ENCODE measurements around the gene CD200.

The CD200 gene

DNA sequence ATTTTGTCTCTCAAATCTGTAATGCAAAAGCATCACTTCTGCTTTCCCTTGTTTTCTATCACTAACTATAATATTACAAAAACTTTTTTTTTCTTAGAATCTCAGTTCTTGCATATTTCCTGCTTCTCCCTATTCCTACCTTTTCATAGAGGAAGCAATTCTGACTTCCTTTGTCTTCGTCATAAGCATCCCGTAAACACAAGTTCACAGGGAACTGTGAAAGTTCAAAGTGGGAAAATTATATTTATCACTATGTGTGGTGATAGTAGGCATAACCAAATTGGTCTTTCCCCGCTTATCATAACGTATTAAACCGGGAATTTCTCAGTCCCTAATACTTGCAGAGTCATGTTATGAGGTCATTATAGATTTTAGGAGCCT is 22.3 kb downstream of the CD200 start:
- no peak overlapping the region for H3K4me3 ChIP-seq (ENCODE audit: low read depth in 1 of 2, low read length in 2 of 2)
- H3K9ac ChIP-seq (ENCODE audit: low read depth in 1 of 2, low read length in 2 of 2) = no peak overlapping the region
- no peak overlapping the region for H3K27ac ChIP-seq (ENCODE audit: low read depth, low read length)
- no peaks in the 10 kb centered on the region for H3K36me3 ChIP-seq (ENCODE audit: control insufficient read depth in 1 of 2, insufficient read depth in 2 of 2, low read length in 2 of 2)
- no peaks in the 10 kb centered on the region for H3K27me3 ChIP-seq (ENCODE audit: control insufficient read depth in 1 of 2, insufficient read depth in 2 of 2, low read length in 2 of 2)
- no peaks in the 10 kb centered on the region for H3K4me1 ChIP-seq (ENCODE audit: control insufficient read depth in 1 of 2, insufficient read depth in 2 of 2, low read length in 2 of 2)
- no peaks in the 10 kb centered on the region for H3K9me3 ChIP-seq (ENCODE audit: control insufficient read depth in 1 of 2, low read length in 2 of 2)

DNA sequence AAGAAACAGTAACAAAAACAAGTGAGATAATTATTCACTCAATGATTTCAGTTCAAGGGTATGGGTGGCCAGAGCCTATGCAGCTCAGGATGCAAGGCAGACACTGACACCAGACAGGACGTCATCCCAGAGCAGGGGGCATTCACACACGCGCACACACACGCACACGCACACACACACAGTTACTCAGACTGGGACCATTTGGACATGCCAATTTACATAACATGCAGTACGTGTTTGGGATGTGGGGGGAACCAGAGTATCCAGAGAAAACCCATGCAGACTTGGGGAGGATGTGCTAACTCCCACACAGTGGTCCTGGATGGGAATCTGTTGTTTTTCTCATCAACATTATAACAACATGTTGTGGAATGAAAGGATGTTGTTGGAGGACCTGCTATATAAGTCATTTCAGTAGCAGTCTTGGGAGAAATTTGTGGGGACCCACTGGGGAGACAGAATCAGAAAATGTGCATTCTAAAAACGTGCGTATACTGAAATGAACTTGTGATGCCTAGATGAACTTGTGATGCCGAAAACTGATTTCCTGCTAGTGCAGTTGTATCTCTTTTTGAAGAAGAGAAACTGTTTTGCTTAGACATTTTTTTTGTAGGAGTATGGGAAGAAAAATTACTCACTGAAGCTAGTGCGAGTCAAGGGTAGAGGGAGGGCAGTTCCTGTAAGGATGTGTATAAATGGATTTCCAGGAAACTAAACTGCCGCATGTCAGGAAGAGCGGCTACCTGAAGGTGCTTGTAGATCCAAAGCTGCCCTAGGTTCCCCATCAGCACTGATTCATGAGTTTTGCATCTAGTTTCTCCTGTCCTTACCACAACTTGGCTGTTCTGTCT is 25.2 kb downstream of the CD200 start:
- H3K36me3 ChIP-seq (ENCODE audit: control insufficient read depth in 1 of 2, insufficient read depth in 2 of 2, low read length in 2 of 2) = no peaks in the 10 kb centered on the region
- H3K4me1 ChIP-seq (ENCODE audit: control insufficient read depth in 1 of 2, insufficient read depth in 2 of 2, low read length in 2 of 2) = no peaks in the 10 kb centered on the region
- peak overlapping the region in 1 of 2 donors; percentile 14 for H3K4me3 ChIP-seq (ENCODE audit: low read depth in 1 of 2, low read length in 2 of 2)
- no peak overlapping the region for H3K27ac ChIP-seq (ENCODE audit: low read depth, low read length)
- H3K9me3 ChIP-seq (ENCODE audit: control insufficient read depth in 1 of 2, low read length in 2 of 2) = no peaks in the 10 kb centered on the region
- H3K9ac ChIP-seq (ENCODE audit: low read depth in 1 of 2, low read length in 2 of 2) = no peak overlapping the region
- no peaks in the 10 kb centered on the region for H3K27me3 ChIP-seq (ENCODE audit: control insufficient read depth in 1 of 2, insufficient read depth in 2 of 2, low read length in 2 of 2)

DNA sequence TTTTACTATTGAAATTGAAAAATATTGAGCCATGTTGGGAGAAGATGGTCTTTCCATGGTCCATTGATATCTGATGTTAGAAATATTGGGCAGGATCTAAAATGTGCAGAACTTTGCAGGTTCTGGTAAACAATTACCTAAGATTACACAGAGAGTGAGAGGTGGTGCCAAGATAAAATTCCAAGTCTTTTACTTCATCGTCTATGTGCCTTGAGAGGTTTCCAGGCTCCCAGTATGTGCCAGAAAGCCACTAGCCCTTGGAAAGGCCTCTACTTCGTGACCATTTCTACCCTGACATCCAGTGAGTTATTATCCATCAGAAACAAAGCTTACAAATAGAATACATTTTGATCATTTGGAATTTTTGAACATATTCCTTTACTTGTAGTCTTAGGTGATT is 27.6 kb downstream of the CD200 start:
- Histone ChIP-seq H3K36me3 (ENCODE audit: control insufficient read depth in 1 of 2, insufficient read depth in 2 of 2, low read length in 2 of 2) (no peaks in the 10 kb centered on the region), H3K9ac (ENCODE audit: low read depth in 1 of 2, low read length in 2 of 2) (no peak overlapping the region), H3K9me3 (ENCODE audit: control insufficient read depth in 1 of 2, low read length in 2 of 2) (no peaks in the 10 kb centered on the region), H3K4me3 (ENCODE audit: low read depth in 1 of 2, low read length in 2 of 2) (no peak overlapping the region), H3K27me3 (ENCODE audit: control insufficient read depth in 1 of 2, insufficient read depth in 2 of 2, low read length in 2 of 2) (no peaks in the 10 kb centered on the region), H3K27ac (ENCODE audit: low read depth, low read length) (no peak overlapping the region), H3K4me1 (ENCODE audit: control insufficient read depth in 1 of 2, insufficient read depth in 2 of 2, low read length in 2 of 2) (no peaks in the 10 kb centered on the region)

DNA sequence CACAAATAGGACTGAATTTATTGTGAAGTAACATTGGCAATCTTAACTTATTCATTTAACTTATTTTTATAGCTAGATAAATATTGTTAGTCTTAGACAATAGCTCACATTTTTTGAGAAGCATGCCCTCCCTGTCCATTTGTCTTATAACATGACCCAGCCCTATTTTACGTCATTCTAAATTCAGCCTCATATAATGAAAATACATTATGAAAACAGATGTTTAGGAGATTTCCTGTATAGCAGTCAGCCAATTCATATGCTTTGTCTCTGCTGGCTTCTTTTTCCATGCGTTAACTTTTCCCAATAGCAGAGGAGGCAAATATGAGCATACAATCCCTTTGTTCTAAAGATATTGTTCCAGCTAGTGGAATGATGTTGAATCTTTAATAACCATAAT is 29.3 kb downstream of the CD200 start:
- no peak overlapping the region for H3K4me3 ChIP-seq (ENCODE audit: low read depth in 1 of 2, low read length in 2 of 2)
- no peaks in the 10 kb centered on the region for H3K9me3 ChIP-seq (ENCODE audit: control insufficient read depth in 1 of 2, low read length in 2 of 2)
- H3K36me3 ChIP-seq (ENCODE audit: control insufficient read depth in 1 of 2, insufficient read depth in 2 of 2, low read length in 2 of 2) = no peaks in the 10 kb centered on the region
- no peaks in the 10 kb centered on the region for H3K4me1 ChIP-seq (ENCODE audit: control insufficient read depth in 1 of 2, insufficient read depth in 2 of 2, low read length in 2 of 2)
- no peak overlapping the region for H3K9ac ChIP-seq (ENCODE audit: low read depth in 1 of 2, low read length in 2 of 2)
- H3K27ac ChIP-seq (ENCODE audit: low read depth, low read length) = no peak overlapping the region
- H3K27me3 ChIP-seq (ENCODE audit: control insufficient read depth in 1 of 2, insufficient read depth in 2 of 2, low read length in 2 of 2) = no peaks in the 10 kb centered on the region

DNA sequence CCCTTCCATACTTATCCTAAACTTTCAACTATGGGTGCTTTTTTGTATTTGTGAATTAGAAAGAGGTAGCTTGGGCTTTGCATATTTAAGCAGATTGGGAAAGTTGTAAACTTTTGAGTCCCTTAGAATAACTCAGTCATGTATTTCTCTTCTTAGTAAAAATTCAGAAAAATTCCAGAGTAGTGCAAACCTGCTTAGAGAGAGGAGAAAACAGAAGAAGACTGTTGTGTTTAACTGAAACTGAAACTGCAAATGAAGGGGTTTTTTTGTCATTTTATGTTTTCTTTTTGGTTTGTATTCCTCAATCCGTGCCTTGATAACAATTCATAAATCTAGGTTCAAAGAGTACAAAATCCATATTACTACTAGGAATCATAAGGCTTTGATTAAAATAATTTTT is 31.3 kb downstream of the CD200 start:
- Histone ChIP-seq H3K36me3 (ENCODE audit: control insufficient read depth in 1 of 2, insufficient read depth in 2 of 2, low read length in 2 of 2) (no peaks in the 10 kb centered on the region), H3K27ac (ENCODE audit: low read depth, low read length) (no peak overlapping the region), H3K27me3 (ENCODE audit: control insufficient read depth in 1 of 2, insufficient read depth in 2 of 2, low read length in 2 of 2) (no peaks in the 10 kb centered on the region), H3K9ac (ENCODE audit: low read depth in 1 of 2, low read length in 2 of 2) (no peak overlapping the region), H3K4me3 (ENCODE audit: low read depth in 1 of 2, low read length in 2 of 2) (no peak overlapping the region), H3K9me3 (ENCODE audit: control insufficient read depth in 1 of 2, low read length in 2 of 2) (no peaks in the 10 kb centered on the region), H3K4me1 (ENCODE audit: control insufficient read depth in 1 of 2, insufficient read depth in 2 of 2, low read length in 2 of 2) (no peaks in the 10 kb centered on the region)

DNA sequence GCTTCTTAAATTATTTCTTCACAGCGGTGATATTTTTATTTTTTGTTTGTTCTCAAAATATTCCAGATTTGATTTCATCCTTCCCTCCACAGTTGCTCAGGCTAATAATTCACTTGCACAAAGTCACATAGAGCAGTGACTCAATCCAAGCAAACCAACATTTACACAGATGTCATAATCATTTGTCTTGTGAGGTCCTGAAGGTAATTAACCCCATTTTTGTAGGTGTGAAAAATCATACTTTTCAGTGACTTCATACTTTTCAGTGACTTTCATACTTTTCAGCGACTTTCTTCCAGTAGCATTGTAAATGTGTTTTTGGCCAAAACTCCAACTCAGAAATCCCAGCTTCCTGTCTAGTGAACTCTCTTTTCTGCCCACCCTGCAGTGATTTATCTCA is 32.1 kb downstream of the CD200 start:
- no peaks in the 10 kb centered on the region for H3K27me3 ChIP-seq (ENCODE audit: control insufficient read depth in 1 of 2, insufficient read depth in 2 of 2, low read length in 2 of 2)
- no peak overlapping the region for H3K9ac ChIP-seq (ENCODE audit: low read depth in 1 of 2, low read length in 2 of 2)
- no peaks in the 10 kb centered on the region for H3K36me3 ChIP-seq (ENCODE audit: control insufficient read depth in 1 of 2, insufficient read depth in 2 of 2, low read length in 2 of 2)
- no peaks in the 10 kb centered on the region for H3K4me1 ChIP-seq (ENCODE audit: control insufficient read depth in 1 of 2, insufficient read depth in 2 of 2, low read length in 2 of 2)
- H3K27ac ChIP-seq (ENCODE audit: low read depth, low read length) = no peak overlapping the region
- H3K9me3 ChIP-seq (ENCODE audit: control insufficient read depth in 1 of 2, low read length in 2 of 2) = no peaks in the 10 kb centered on the region
- no peak overlapping the region for H3K4me3 ChIP-seq (ENCODE audit: low read depth in 1 of 2, low read length in 2 of 2)

DNA sequence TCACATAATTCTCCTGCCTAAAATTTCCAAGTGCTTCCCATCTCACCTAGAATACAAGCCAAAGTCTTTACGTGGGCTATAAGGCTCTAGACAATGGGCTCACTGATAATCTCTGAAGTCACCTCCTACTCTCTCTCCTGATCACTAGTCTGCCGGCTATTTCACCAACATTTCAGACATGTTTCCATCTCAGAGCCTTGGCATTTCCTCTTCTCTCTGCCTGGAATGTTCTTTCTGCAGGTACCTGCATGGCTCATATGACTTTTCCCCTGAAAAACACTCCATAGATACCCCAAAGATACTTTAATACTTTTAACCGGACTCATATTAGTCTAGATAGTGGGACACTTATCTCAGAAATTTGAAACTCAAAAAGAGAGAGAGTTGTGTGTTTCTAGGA is 32.7 kb downstream of the CD200 start:
- Histone ChIP-seq H3K9me3 (ENCODE audit: control insufficient read depth in 1 of 2, low read length in 2 of 2) (no peaks in the 10 kb centered on the region), H3K27me3 (ENCODE audit: control insufficient read depth in 1 of 2, insufficient read depth in 2 of 2, low read length in 2 of 2) (no peaks in the 10 kb centered on the region), H3K27ac (ENCODE audit: low read depth, low read length) (no peak overlapping the region), H3K4me3 (ENCODE audit: low read depth in 1 of 2, low read length in 2 of 2) (no peak overlapping the region), H3K9ac (ENCODE audit: low read depth in 1 of 2, low read length in 2 of 2) (no peak overlapping the region), H3K4me1 (ENCODE audit: control insufficient read depth in 1 of 2, insufficient read depth in 2 of 2, low read length in 2 of 2) (no peaks in the 10 kb centered on the region), H3K36me3 (ENCODE audit: control insufficient read depth in 1 of 2, insufficient read depth in 2 of 2, low read length in 2 of 2) (no peaks in the 10 kb centered on the region)

DNA sequence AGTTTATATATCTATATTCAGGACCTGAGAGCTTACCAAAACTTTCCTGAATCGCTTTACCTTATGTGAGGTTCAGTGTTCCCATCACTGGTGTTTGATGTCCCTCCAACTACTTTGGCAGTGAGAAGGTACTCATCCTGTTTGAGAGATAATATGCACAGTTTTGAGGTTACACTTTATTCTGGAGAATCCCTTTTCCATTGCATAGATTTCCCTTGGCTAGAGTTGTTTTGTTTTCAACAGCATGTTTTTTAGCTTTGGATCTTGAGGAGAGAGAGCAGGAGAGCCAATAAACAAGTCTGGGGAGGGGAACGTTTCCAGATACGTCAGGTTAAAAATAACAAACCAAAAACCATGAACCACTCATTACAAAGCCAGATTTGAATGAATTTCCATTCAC is 33.6 kb downstream of the CD200 start:
- Histone ChIP-seq H3K9me3 (ENCODE audit: control insufficient read depth in 1 of 2, low read length in 2 of 2) (no peaks in the 10 kb centered on the region), H3K27me3 (ENCODE audit: control insufficient read depth in 1 of 2, insufficient read depth in 2 of 2, low read length in 2 of 2) (no peaks in the 10 kb centered on the region), H3K27ac (ENCODE audit: low read depth, low read length) (no peak overlapping the region), H3K36me3 (ENCODE audit: control insufficient read depth in 1 of 2, insufficient read depth in 2 of 2, low read length in 2 of 2) (no peaks in the 10 kb centered on the region), H3K9ac (ENCODE audit: low read depth in 1 of 2, low read length in 2 of 2) (no peak overlapping the region), H3K4me1 (ENCODE audit: control insufficient read depth in 1 of 2, insufficient read depth in 2 of 2, low read length in 2 of 2) (no peaks in the 10 kb centered on the region), H3K4me3 (ENCODE audit: low read depth in 1 of 2, low read length in 2 of 2) (no peak overlapping the region)

DNA sequence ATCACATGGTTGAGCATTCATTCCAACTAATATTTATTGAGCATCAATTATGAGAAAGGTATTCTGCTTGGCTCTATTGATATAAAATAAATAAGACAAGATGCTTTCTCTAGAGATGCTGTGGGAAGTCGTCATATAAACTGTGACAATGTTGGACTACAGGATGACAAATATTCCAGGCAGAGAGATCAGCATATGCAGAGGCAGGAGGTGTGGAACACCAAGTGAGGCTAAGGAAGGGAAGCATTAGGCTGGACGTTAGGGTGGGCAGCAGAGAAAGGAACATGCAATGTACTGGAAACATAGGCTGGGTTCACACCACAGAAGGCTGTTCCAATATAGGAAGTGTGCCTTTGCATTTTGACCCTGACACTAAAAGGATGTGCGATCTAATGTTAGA is 38.6 kb downstream of the CD200 start:
- Histone ChIP-seq H3K27me3 (ENCODE audit: control insufficient read depth in 1 of 2, insufficient read depth in 2 of 2, low read length in 2 of 2) (no peaks in the 10 kb centered on the region), H3K27ac (ENCODE audit: low read depth, low read length) (no peak overlapping the region), H3K9ac (ENCODE audit: low read depth in 1 of 2, low read length in 2 of 2) (no peak overlapping the region), H3K4me3 (ENCODE audit: low read depth in 1 of 2, low read length in 2 of 2) (no peak overlapping the region), H3K36me3 (ENCODE audit: control insufficient read depth in 1 of 2, insufficient read depth in 2 of 2, low read length in 2 of 2) (no peaks in the 10 kb centered on the region), H3K4me1 (ENCODE audit: control insufficient read depth in 1 of 2, insufficient read depth in 2 of 2, low read length in 2 of 2) (peaks cover 4 to 7% of the 10 kb centered on the region in 2 donors), H3K9me3 (ENCODE audit: control insufficient read depth in 1 of 2, low read length in 2 of 2) (no peaks in the 10 kb centered on the region)

DNA sequence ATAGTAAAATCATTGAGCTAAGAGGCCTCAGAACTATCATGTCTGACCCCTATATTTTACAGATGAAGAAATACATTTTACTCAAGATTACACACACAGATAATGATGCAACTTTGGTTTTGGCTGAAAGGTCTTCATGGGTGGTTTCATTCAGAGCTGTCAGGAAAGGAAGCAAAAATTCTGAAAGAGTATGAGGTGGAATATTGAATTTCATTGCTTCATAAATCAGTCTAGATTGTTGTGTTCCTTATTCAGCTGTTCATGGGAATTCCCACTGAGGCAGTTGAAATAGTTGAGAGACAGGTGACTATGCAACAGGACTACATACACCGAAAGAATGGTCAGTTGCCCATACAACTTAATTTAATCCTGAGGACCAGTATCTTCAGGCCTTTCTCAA is 39.4 kb downstream of the CD200 start:
- Histone ChIP-seq H3K27me3 (ENCODE audit: control insufficient read depth in 1 of 2, insufficient read depth in 2 of 2, low read length in 2 of 2) (no peaks in the 10 kb centered on the region), H3K9ac (ENCODE audit: low read depth in 1 of 2, low read length in 2 of 2) (no peak overlapping the region), H3K4me3 (ENCODE audit: low read depth in 1 of 2, low read length in 2 of 2) (no peak overlapping the region), H3K4me1 (ENCODE audit: control insufficient read depth in 1 of 2, insufficient read depth in 2 of 2, low read length in 2 of 2) (peaks cover 7 to 13% of the 10 kb centered on the region in 2 donors), H3K36me3 (ENCODE audit: control insufficient read depth in 1 of 2, insufficient read depth in 2 of 2, low read length in 2 of 2) (no peaks in the 10 kb centered on the region), H3K9me3 (ENCODE audit: control insufficient read depth in 1 of 2, low read length in 2 of 2) (no peaks in the 10 kb centered on the region), H3K27ac (ENCODE audit: low read depth, low read length) (no peak overlapping the region)

Measured in duodenal mucosa (tissue), 2 donors.